ENCODE data around the gene NOD2. TPM values are rescaled to one million over a fixed set of nuclear protein-coding genes. Genes with fewer than 3 reads are reported as not detected.

Gene NOD2
- total RNA-seq, 1 experiment from 2014 or later: 0.05 TPM

DNA sequence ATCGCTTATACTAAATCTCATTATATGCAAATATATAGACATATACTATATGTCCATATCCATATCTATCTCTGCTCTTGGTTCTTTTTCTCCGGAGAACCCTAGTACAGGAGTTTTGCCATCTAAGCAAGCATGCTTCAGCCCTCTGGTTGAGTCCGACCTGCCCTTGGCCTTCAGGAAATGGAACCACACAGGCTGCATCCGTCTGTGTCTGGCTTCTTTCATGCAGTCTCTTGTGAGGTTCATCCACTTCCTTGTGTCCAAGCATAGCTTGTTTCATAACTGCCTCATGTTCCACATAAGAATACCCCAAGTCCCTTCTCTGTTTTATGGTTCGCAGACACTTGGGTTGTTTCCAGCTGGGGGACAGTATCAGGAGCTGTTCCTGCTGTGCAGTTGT lies 29.1 kb upstream of the NOD2 start:
- Histone ChIP-seq H3K36me3 (no peaks in the 10 kb centered on the region), H3K9me3 (replicated peaks) (no peaks in the 10 kb centered on the region), H3K27ac (no peak overlapping the region), H3K4me3 (no peak overlapping the region), H3K27me3 (replicated peaks) (no peaks in the 10 kb centered on the region), H3K4me1 (replicated peaks) (0 out of 2 replicates have a peak, but pooled peaks cover 3% of the 10 kb centered on the region)
- DNase-seq (ENCODE audit: low read depth in 1 of 2, low spot score in 2 of 2): no peak

GRCh38 chr16:50665128-50665878 lies 28.1 kb upstream of the NOD2 start:
- DNase-seq (ENCODE audit: low read depth in 1 of 2, low spot score in 2 of 2): peak; percentile 67 to 77
- Histone ChIP-seq H3K27me3 (replicated peaks) (no peaks in the 10 kb centered on the region), H3K4me1 (replicated peaks) (0 out of 2 replicates have a peak, but pooled peaks cover 3% of the 10 kb centered on the region), H3K4me3 (peak overlapping the region; percentile 31), H3K36me3 (no peaks in the 10 kb centered on the region), H3K9me3 (replicated peaks) (no peaks in the 10 kb centered on the region), H3K27ac (no peak overlapping the region)

DNA sequence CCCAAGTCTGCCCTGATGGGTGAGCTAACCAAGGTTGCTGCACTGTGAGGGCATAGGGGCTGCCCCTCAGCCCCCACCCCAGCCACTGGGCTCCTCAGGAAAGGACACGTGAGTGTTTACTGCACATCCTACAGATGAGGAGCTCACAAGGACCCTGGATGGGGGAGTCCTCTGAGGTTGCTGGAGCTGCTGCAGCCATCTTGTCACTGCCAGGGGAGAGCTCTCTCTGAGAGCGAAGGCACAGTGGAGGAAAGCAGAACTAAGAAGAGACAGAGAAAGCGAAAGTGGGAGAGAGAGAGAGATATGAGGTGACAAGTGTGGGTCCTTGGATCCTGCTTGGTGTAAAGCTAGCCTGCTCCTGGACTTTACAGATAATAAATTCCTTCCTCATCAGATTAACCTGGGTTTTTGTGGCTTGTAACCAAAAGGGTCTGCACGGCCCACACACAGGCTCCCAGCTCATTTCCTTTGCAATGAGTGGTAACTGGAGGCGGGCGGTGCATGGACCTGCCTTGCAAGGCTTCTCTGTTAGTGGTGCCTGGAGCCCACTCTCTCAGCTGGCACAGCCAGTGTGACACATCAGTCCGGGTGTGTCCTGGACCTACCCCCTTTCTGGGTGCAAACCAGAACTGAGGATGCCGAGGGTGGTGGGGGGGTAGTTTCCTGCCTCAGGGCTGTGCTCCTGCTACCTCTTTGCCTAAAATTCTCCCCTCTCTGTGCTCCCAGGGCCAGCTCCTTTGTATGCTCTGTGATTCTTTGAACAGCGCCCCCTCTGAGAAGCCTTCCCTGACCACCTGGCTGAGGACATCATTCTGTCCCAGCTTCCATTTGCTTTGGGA lies 26.5 kb upstream of the NOD2 start:
- no peak overlapping the region for H3K4me3 ChIP-seq
- no peaks in the 10 kb centered on the region for H3K27me3 ChIP-seq (replicated peaks)
- H3K36me3 ChIP-seq: no peaks in the 10 kb centered on the region
- peaks cover 7% of the 10 kb centered on the region for H3K9me3 ChIP-seq (replicated peaks)
- no peak for DNase-seq (ENCODE audit: low read depth in 1 of 2, low spot score in 2 of 2)
- no peak overlapping the region for H3K27ac ChIP-seq
- 0 out of 2 replicates have a peak, but pooled peaks cover 3% of the 10 kb centered on the region for H3K4me1 ChIP-seq (replicated peaks)

DNA sequence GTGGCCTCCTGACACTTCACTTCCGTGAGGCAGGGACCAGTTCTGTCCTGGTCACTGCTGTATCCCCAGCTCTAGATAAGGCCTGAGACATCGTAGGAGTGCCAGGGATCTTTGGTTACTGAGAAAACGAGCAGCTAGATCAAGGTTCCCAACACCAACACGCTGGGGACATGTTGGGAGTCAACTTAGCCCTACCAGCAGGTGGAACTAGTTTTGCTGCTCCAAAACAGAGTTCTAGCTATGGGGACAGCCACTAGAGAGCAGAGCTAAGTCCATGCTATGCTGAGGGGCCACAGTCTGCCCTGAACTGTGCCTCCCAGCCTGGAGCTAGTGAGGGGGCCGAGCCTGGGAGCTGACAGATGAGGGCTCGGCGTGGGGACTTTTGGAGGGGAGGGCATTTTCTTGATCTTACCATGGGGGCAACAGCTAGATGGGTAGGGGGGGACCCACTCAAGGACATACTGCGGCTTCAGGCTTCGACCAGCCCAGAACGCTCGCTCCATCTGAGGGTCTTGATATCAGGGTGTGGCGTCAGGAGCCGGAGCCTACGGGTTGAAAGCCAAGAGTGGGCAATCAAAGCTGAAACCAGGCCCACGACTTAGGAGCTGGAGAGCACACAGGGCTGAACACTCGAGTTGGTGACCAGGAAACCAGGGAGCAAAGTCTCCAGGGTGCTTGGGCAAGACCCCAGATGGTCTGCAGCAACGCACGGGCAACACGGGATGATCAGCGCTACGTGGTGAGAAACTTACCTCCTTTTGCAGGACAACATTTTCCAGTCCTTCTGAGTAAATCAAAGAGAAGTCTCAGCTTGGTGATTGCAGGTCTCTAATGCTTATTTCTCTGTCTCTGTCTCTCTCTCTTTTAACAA lies 25.7 kb upstream of the NOD2 start:
- Histone ChIP-seq H3K9me3 (replicated peaks) (peaks cover 12% of the 10 kb centered on the region), H3K27me3 (replicated peaks) (no peaks in the 10 kb centered on the region), H3K4me3 (no peak overlapping the region), H3K36me3 (no peaks in the 10 kb centered on the region), H3K4me1 (replicated peaks) (0 out of 2 replicates have a peak, but pooled peaks cover 3% of the 10 kb centered on the region), H3K27ac (no peak overlapping the region)
- DNase-seq (ENCODE audit: low read depth in 1 of 2, low spot score in 2 of 2): no peak

- no peak overlapping the region for H3K27ac ChIP-seq
- H3K36me3 ChIP-seq: no peaks in the 10 kb centered on the region
- H3K4me3 ChIP-seq: no peak overlapping the region
- no peak for DNase-seq (ENCODE audit: low read depth in 1 of 2, low spot score in 2 of 2)
- no peaks in the 10 kb centered on the region for H3K27me3 ChIP-seq (replicated peaks)
- H3K4me1 ChIP-seq (replicated peaks): 0 out of 2 replicates have a peak, but pooled peaks cover 3% of the 10 kb centered on the region
- H3K9me3 ChIP-seq (replicated peaks): peaks cover 12% of the 10 kb centered on the region
Observed at GRCh38 chr16:50668368-50669008, 24.9 kb upstream of the NOD2 start.

- no peak overlapping the region for H3K27ac ChIP-seq
- no peaks in the 10 kb centered on the region for H3K27me3 ChIP-seq (replicated peaks)
Observed at GRCh38 chr16:50669741-50670140, 23.7 kb upstream of the NOD2 start.

DNA sequence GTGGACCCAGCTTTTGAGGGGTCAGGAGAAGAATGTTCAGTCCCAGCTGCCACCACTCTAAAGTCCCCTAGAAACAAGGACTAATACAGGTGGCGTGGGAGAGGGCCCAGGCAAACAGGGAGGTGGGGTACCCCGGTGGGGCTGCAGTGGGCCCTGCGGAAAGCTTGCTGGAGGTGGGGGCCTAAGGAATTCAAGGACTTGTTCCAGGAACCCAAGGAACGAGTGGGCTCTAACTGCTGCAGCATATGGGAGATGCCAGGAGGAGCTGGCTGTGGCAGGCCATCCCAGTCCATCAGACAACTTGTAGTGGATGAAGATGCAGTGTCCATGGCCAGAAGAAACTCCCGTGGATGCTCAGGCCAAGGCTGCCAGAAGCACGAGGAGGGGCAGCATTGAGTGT lies 22.9 kb upstream of the NOD2 start:
- no peak for DNase-seq (ENCODE audit: low read depth in 1 of 2, low spot score in 2 of 2)
- H3K4me1 ChIP-seq (replicated peaks): no peaks in the 10 kb centered on the region
- H3K9me3 ChIP-seq (replicated peaks): peaks cover 12% of the 10 kb centered on the region

More at GRCh38 chr16:50669741-50670140, 23.7 kb upstream of the NOD2 start:
- Histone ChIP-seq H3K4me3 (no peak overlapping the region), H3K4me1 (replicated peaks) (0 out of 2 replicates have a peak, but pooled peaks cover 3% of the 10 kb centered on the region), H3K9me3 (replicated peaks) (peaks cover 12% of the 10 kb centered on the region), H3K36me3 (no peaks in the 10 kb centered on the region)
- DNase-seq (ENCODE audit: low read depth in 1 of 2, low spot score in 2 of 2): no peak

DNA sequence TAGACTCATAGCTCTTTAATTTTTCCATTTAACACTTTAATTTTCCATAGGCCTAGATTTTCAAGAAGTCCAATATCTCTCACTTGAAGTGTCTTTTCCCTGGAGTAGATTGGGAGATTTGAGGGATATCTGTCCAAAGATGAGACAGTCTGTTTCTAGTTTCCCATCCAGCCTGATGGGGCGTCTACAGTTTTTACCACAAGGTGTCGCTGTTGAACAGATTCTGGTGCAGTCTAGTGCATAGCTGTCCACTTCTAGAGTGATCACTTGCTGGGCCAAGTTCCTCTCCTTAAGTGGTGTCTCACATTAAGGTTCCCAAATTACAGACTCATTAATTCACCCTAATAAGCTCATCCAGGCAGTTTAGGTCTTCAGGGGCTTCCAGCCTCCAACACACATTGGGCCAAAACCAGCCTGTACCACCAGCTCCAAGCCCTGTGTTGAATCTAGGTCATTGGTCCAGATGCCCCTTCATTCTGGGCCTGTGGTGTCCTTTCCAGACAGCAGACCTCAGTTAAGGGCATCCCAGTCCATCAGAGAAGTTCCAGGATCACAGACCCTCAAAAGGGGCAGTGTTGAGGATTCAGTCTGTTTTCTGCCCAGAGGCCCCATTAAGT lies 21.7 kb upstream of the NOD2 start:
- DNase-seq (ENCODE audit: low read depth in 1 of 2, low spot score in 2 of 2): no peak
- Histone ChIP-seq H3K4me1 (replicated peaks) (no peaks in the 10 kb centered on the region), H3K27ac (no peak overlapping the region), H3K4me3 (no peak overlapping the region), H3K27me3 (replicated peaks) (no peaks in the 10 kb centered on the region), H3K36me3 (no peaks in the 10 kb centered on the region), H3K9me3 (replicated peaks) (peaks cover 12% of the 10 kb centered on the region)

More for the DNA sequence above, 22.9 kb upstream of the NOD2 start:
- no peak overlapping the region for H3K4me3 ChIP-seq
- no peaks in the 10 kb centered on the region for H3K36me3 ChIP-seq
- H3K27me3 ChIP-seq (replicated peaks): no peaks in the 10 kb centered on the region
- no peak overlapping the region for H3K27ac ChIP-seq

DNA sequence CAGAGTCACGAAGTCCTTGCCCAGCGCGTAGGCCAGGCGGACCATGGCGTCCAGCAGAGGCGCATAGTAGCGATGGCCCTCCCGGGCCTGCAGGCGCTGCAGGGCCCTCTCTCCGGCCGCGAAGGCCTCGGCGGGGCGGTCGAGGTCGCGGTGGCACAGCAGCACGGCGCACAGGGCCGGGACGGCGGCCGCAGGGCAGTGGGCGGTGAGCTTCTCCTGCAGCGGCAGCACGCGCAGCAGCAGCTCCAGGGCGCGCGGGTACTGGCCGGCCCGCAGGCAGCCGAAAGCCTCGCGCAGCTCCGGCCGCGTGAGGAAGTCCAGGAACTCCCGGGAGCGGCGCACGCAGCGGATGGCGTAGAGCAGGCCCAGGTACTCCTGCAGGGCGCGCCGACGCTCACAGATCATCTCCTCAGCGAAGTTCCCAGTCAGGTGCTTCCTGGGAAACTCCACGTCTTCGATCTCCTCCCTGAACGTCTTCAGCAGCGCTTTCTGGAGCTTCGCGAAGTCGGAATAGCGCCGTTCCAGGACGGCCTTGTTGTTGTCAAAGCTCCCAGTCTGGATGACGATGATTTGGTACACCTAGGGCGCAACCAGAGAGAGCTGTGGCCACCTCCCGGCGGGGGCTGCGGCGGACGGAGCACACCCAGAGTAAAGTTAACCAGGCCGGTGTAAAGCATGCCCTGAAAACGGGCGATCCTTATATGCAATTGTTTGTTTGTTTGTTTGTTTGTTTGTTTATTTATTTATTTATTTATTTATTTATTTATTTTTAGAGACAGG lies 19.7 kb upstream of the NOD2 start:
- Histone ChIP-seq H3K4me3 (no peak overlapping the region), H3K9me3 (replicated peaks) (peaks cover 12% of the 10 kb centered on the region), H3K4me1 (replicated peaks) (no peaks in the 10 kb centered on the region), H3K27me3 (replicated peaks) (no peaks in the 10 kb centered on the region), H3K36me3 (no peaks in the 10 kb centered on the region), H3K27ac (no peak overlapping the region)
- no peak for DNase-seq (ENCODE audit: low read depth in 1 of 2, low spot score in 2 of 2)

- Histone ChIP-seq H3K27me3 (replicated peaks) (no peaks in the 10 kb centered on the region), H3K36me3 (no peaks in the 10 kb centered on the region), H3K9me3 (replicated peaks) (peaks cover 12% of the 10 kb centered on the region), H3K4me1 (replicated peaks) (no peaks in the 10 kb centered on the region), H3K4me3 (no peak overlapping the region), H3K27ac (no peak overlapping the region)
- no peak for DNase-seq (ENCODE audit: low read depth in 1 of 2, low spot score in 2 of 2)
Observed at GRCh38 chr16:50674831-50675230, 18.6 kb upstream of the NOD2 start.

DNA sequence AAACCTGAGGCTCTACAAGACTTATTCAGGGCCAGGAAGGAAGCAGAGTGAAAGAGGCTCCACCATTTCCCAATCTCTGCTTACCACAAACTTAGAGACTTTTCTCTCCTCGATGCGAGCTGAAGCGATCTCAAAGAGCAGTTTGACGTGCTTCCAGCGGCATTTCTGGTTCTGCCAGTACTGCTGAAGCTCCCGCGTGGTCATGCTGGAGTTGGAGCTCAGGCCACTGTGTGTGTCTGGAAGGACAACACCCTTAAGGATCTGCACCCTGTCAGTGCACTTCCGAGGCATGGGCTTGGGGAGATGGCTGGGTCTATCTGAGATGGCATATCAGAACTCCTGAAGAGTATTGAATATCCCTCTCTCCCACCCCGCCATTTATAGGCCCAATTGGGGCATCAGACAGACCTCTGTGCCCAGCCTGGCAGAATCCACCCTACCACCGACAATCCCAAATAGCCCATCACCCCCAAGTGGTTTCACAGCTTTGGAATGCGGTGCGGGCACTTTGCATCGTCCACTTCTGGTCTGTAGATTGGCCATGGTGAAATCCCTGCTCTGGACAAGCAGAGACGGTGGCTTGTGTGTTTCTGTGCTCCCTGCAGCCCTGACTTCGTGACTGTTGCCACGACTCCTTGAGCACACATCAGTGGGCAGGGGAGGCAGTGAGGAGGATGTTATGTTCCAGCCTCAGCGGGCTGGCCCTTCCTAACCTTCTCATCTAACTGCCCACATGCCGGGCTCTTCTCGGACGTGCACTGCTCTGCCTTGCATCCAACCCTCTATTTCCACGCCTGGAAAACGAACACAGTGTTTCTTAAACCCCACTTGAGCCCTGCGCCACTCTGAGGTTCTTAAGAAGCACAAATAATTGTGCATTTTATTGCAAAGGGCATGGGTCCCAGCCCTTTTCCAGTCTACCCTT lies 17.5 kb upstream of the NOD2 start:
- Histone ChIP-seq H3K27ac (no peak overlapping the region), H3K4me3 (no peak overlapping the region), H3K27me3 (replicated peaks) (no peaks in the 10 kb centered on the region), H3K4me1 (replicated peaks) (no peaks in the 10 kb centered on the region), H3K9me3 (replicated peaks) (peaks cover 12% of the 10 kb centered on the region), H3K36me3 (no peaks in the 10 kb centered on the region)
- DNase-seq (ENCODE audit: low read depth in 1 of 2, low spot score in 2 of 2): no peak
